ENCODE measurements around the gene TMEM88.

Gene TMEM88

GRCh38 chr17:7887038-7887481, 32.2 kb downstream of the TMEM88 start:
- TF ChIP-seq REST (IDR thresholded peaks at IDR 0.05; ENCODE audit: insufficient read depth in 1 of 2, low read depth in 2 of 2, low read length in 2 of 2) (0 out of 4 replicates have a peak, but pooled peaks of 1 of the 2 experiments have one; percentile 2), POLR2AphosphoS5 (IDR thresholded peaks at IDR 0.05; ENCODE audit: low read depth, low read length) (peak; percentile 49; the same call in 1 of the 2 replicates), TAF1 (IDR thresholded peaks at IDR 0.05; ENCODE audit: borderline replicate concordance, insufficient read depth, low read length) (no peak), FOXP2 (optimal IDR thresholded peaks at IDR 0.05; ENCODE audit: borderline replicate concordance, extremely low read depth, extremely low read length, insufficient read depth) (no peak), SIN3A (IDR thresholded peaks at IDR 0.05; ENCODE audit: borderline replicate concordance, insufficient read depth, low read length) (0 out of 2 replicates have a peak, but pooled peaks have one; percentile 12)

GRCh38 chr17:7887482-7888183, 32.8 kb downstream of the TMEM88 start:
- TF ChIP-seq REST (IDR thresholded peaks at IDR 0.05; ENCODE audit: insufficient read depth in 1 of 2, low read depth in 2 of 2, low read length in 2 of 2), result peak; percentile 2 to 22; a peak in 1 of 4 replicates
- no peak for TF ChIP-seq SIN3A (IDR thresholded peaks at IDR 0.05; ENCODE audit: borderline replicate concordance, insufficient read depth, low read length)
- TF ChIP-seq TAF1 (IDR thresholded peaks at IDR 0.05; ENCODE audit: borderline replicate concordance, insufficient read depth, low read length), result no peak; the same call in none of the 2 replicates
- TF ChIP-seq POLR2AphosphoS5 (IDR thresholded peaks at IDR 0.05; ENCODE audit: low read depth, low read length), result peak; percentile 80
- TF ChIP-seq FOXP2 (optimal IDR thresholded peaks at IDR 0.05; ENCODE audit: borderline replicate concordance, extremely low read depth, extremely low read length, insufficient read depth), result no peak

- TF ChIP-seq REST (IDR thresholded peaks at IDR 0.05; ENCODE audit: insufficient read depth in 1 of 2, low read depth in 2 of 2, low read length in 2 of 2) (0 out of 4 replicates have a peak, but pooled peaks of 1 of the 2 experiments have one; percentile 7), SIN3A (IDR thresholded peaks at IDR 0.05; ENCODE audit: borderline replicate concordance, insufficient read depth, low read length) (no peak), POLR2AphosphoS5 (IDR thresholded peaks at IDR 0.05; ENCODE audit: low read depth, low read length) (0 out of 2 replicates have a peak, but pooled peaks have one; percentile 17), FOXP2 (optimal IDR thresholded peaks at IDR 0.05; ENCODE audit: borderline replicate concordance, extremely low read depth, extremely low read length, insufficient read depth) (no peak), TAF1 (IDR thresholded peaks at IDR 0.05; ENCODE audit: borderline replicate concordance, insufficient read depth, low read length) (0 out of 2 replicates have a peak, but pooled peaks have one; percentile 71)
Observed at GRCh38 chr17:7888184-7888920, 33.5 kb downstream of the TMEM88 start, which contains the start of gene CHD3. CHD3 (plus strand) TSS chr17:7888789; CDS start chr17:7889001, 212 bp downstream.

GRCh38 chr17:7889166-7889955, 34.5 kb downstream of the TMEM88 start:
- TF ChIP-seq POLR2AphosphoS5 (IDR thresholded peaks at IDR 0.05; ENCODE audit: low read depth, low read length) (peak; percentile 77), SIN3A (IDR thresholded peaks at IDR 0.05; ENCODE audit: borderline replicate concordance, insufficient read depth, low read length) (peak; percentile 89; the same call in 1 of the 2 replicates), REST (IDR thresholded peaks at IDR 0.05; ENCODE audit: insufficient read depth in 1 of 2, low read depth in 2 of 2, low read length in 2 of 2) (0 out of 4 replicates have a peak, but pooled peaks of 1 of the 2 experiments have one; percentile 13), FOXP2 (optimal IDR thresholded peaks at IDR 0.05; ENCODE audit: borderline replicate concordance, extremely low read depth, extremely low read length, insufficient read depth) (peak; percentile 91), TAF1 (IDR thresholded peaks at IDR 0.05; ENCODE audit: borderline replicate concordance, insufficient read depth, low read length) (no peak)

Measured in PFSK-1 (cell line).